HepG2 (cell line): Measurements from ENCODE around the gene FITM1. TPM values are rescaled to one million over a fixed set of nuclear protein-coding genes. Genes with fewer than 3 reads are reported as not detected.

Experiments used
- AGO2 ChIP-seq: fragments of 200-400 bp; formaldehyde crosslinking; optimal IDR thresholded peaks from 2 replicates; pipeline ENCODE3; 2017; ENCODE audit warnings: mild to moderate bottlenecking, low read depth, low read length, moderate library complexity
- EP300 ChIP-seq, 3 experiments: sonication (generic) in 1 of 3; formaldehyde crosslinking in 1 of 3; IDR thresholded peaks; 2 replicates each; pipeline versions ENCODE4 v1.5.1 to v1.6.1; 2011 to 2020; ENCODE audit warnings: low read depth in 2 of 3, low read length in 2 of 3, borderline replicate concordance in 1 of 3, improper control_type of control experiment in 1 of 3, mild to moderate bottlenecking in 1 of 3, missing genetic modification reagents in 1 of 3, moderate library complexity in 1 of 3
- FOSL1 ChIP-seq: sonication (generic); formaldehyde crosslinking; IDR thresholded peaks from 2 replicates; pipeline ENCODE4 v1.9.0; 2021; ENCODE audit warnings: missing genetic modification reagents, borderline replicate concordance
- FOXP1 ChIP-seq, 2 experiments: fragments of 450-650 bp in 1 of 2; IDR thresholded peaks; 2 replicates each; pipeline ENCODE4 v1.6.1; 2017 to 2018; ENCODE audit warnings: antibody characterized with exemption in 1 of 2
- IKZF1 ChIP-seq: fragments of 450-650 bp; IDR thresholded peaks from 2 replicates; pipeline ENCODE4 v1.7.1; 2016
- KAT2B ChIP-seq: fragments of 150-350 bp; IDR thresholded peaks from 2 replicates; pipeline ENCODE4 v1.6.1; 2014; ENCODE audit warnings: low read depth, low read length, borderline replicate concordance
- NAIF1 ChIP-seq: sonication (generic); formaldehyde crosslinking; IDR thresholded peaks from 2 replicates; pipeline ENCODE4 v1.5.0; 2020; ENCODE audit warnings: mild to moderate bottlenecking, missing genetic modification reagents, borderline replicate concordance
- PHF20 ChIP-seq: sonication (generic); formaldehyde crosslinking; IDR thresholded peaks from 2 replicates; pipeline ENCODE4 v1.5.0; 2020; ENCODE audit warnings: mild to moderate bottlenecking, missing genetic modification reagents
- RBM39 ChIP-seq: fragments of 200-400 bp; formaldehyde crosslinking; IDR thresholded peaks from one replicate; pipeline ENCODE4 v1.6.1; 2018; ENCODE audit warnings: antibody characterized with exemption, mild to moderate bottlenecking, low read depth, low read length; ENCODE audit not compliant: poor library complexity, severe bottlenecking
- RFXANK ChIP-seq: IDR thresholded peaks from 2 replicates; pipeline ENCODE4 v1.6.1; 2016
- ZNF263 ChIP-seq: sonication (generic); formaldehyde crosslinking; IDR thresholded peaks from 2 replicates; pipeline ENCODE4 v1.4.0; 2020; ENCODE audit warnings: missing genetic modification reagents
- ZNF619 ChIP-seq: sonication (generic); formaldehyde crosslinking; IDR thresholded peaks from 2 replicates; pipeline ENCODE4 v1.4.0; 2020; ENCODE audit warnings: mild to moderate bottlenecking, missing genetic modification reagents
- polyA plus RNA-seq, 8 experiments: library from polyadenylated mRNA; depleted of rRNA in 3 of 8; stranded (reverse) in 7 of 8; unstranded in 1 of 8; fragments of >200 nt; fragmentation: Illumina TruSeq in 4 of 8; extraction: Trizol in 4 of 8; gene quantifications; 2 replicates each; pipeline versions ENCODE4 v1.2.1 to v1.2.3, GENCODE V29; 2011 to 2016; ENCODE audit warnings: low read depth in 4 of 8, missing spikeins in 1 of 8, mixed read lengths in 1 of 8; ENCODE audit not compliant: insufficient read depth in 1 of 8
- total RNA-seq, 5 experiments: library from RNA; depleted of rRNA; stranded (reverse); fragments of >200 nt; fragmentation: Illumina TruSeq; extraction: Trizol; gene quantifications; 2 replicates each; pipeline ENCODE4 v1.2.3, GENCODE V29; 2016; ENCODE audit warnings: low read depth in 1 of 5
- TF ChIP-seq, protein P1 (sequence below): sonication (generic); formaldehyde crosslinking; IDR thresholded peaks from 2 replicates; pipeline ENCODE4 v1.4.0; 2020; ENCODE audit warnings: missing genetic modification reagents
- TF ChIP-seq, protein P2 (sequence below): sonication (generic); formaldehyde crosslinking; IDR thresholded peaks from 2 replicates; pipeline ENCODE4 v1.9.0; 2022; ENCODE audit warnings: low read depth, missing genetic modification reagents
- TF ChIP-seq, protein P3 (sequence below): sonication (generic); formaldehyde crosslinking; IDR thresholded peaks from 2 replicates; pipeline ENCODE4 v1.4.0; 2020; ENCODE audit warnings: missing genetic modification reagents, mild to moderate bottlenecking, borderline replicate concordance
- TF ChIP-seq, protein P4 (sequence below): sonication (generic); formaldehyde crosslinking; IDR thresholded peaks from 2 replicates; pipeline ENCODE4 v1.5.0; 2020; ENCODE audit warnings: missing genetic modification reagents
- TF ChIP-seq, protein P5 (sequence below): sonication (generic); formaldehyde crosslinking; IDR thresholded peaks from 2 replicates; pipeline ENCODE4 v1.4.0; 2020; ENCODE audit warnings: low read depth, missing genetic modification reagents

FITM1 gene
- total and polyA plus RNA-seq, 2 of the 13 experiments (the other 11 are each of a cell fraction or from before 2014, with no cell fraction given) = 2.7 to 5.8 TPM

DNA sequence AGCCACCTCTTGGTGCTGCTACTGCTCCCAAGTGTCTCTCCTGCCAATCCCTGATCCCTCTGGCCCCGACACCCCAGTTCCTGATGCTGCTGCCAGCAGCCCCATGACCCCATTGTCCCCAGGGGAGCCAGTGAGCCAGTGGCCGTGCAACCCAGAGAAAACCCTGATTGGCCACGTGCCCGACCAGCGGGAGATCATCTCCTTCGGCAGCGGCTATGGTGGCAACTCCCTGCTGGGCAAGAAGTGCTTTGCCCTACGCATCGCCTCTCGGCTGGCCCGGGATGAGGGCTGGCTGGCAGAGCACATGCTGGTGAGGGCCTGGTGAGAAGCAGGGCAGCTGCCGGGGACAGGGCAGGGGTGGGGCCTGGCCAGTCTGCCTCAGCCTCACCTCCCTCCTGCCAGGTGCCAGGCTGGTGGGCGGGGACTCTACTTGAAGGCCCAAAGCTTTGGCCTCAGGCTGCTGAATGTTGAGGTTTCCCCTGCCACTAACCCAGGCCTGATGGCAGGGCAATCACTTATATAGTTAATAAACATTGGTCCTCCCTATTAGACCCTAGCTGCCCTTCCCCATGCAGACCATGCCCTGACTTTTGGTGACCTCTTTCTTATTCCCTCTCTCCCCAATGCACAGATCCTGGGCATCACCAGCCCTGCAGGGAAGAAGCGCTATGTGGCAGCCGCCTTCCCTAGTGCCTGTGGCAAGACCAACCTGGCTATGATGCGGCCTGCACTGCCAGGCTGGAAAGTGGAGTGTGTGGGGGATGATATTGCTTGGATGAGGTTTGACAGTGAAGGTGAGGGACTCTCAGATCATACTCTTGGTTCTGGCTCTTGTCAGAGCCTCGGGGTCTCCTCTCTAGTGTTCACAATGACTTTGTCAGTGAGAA is 31.3 kb upstream of the FITM1 start (continued):
- TF ChIP-seq NAIF1 (no peak), IKZF1 (no peak), EP300 (IDR thresholded peaks at IDR 0.05; ENCODE audit: low read depth in 2 of 2, low read length in 2 of 2) (no peak), EP300 (CRISPR knock-in tag; IDR thresholded peaks at IDR 0.05; ENCODE audit: borderline replicate concordance) (no peak), PHF20 (no peak), FOSL1 (CRISPR knock-in tag) (no peak), KAT2B (no peak), RFXANK (CRISPR knock-in tag) (no peak), ZNF263 (CRISPR knock-in tag) (no peak), ZNF619 (CRISPR knock-in tag) (0 out of 2 replicates have a peak, but pooled peaks have one; percentile 8), FOXP1 (IDR thresholded peaks at IDR 0.05) (no peak), FOXP1 (CRISPR knock-in tag; IDR thresholded peaks at IDR 0.05) (no peak), RBM39 (peak; percentile 75), AGO2 (peak; percentile 93)
- TF ChIP-seq, protein P1, sequence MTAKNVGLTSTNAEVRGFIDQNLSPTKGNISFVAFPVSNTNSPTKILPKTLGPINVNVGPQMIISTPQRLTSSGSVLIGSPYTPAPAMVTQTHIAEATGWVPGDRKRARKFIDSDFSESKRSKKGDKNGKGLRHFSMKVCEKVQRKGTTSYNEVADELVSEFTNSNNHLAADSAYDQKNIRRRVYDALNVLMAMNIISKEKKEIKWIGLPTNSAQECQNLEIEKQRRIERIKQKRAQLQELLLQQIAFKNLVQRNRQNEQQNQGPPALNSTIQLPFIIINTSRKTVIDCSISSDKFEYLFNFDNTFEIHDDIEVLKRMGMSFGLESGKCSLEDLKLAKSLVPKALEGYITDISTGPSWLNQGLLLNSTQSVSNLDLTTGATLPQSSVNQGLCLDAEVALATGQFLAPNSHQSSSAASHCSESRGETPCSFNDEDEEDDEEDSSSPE (CRISPR knock-in tag) = no peak
- TF ChIP-seq, protein P2, sequence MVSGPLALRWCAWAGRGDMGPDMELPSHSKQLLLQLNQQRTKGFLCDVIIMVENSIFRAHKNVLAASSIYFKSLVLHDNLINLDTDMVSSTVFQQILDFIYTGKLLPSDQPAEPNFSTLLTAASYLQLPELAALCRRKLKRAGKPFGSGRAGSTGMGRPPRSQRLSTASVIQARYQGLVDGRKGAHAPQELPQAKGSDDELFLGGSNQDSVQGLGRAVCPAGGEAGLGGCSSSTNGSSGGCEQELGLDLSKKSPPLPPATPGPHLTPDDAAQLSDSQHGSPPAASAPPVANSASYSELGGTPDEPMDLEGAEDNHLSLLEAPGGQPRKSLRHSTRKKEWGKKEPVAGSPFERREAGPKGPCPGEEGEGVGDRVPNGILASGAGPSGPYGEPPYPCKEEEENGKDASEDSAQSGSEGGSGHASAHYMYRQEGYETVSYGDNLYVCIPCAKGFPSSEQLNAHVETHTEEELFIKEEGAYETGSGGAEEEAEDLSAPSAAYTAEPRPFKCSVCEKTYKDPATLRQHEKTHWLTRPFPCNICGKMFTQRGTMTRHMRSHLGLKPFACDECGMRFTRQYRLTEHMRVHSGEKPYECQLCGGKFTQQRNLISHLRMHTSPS (CRISPR knock-in tag) = no peak
- TF ChIP-seq, protein P3, sequence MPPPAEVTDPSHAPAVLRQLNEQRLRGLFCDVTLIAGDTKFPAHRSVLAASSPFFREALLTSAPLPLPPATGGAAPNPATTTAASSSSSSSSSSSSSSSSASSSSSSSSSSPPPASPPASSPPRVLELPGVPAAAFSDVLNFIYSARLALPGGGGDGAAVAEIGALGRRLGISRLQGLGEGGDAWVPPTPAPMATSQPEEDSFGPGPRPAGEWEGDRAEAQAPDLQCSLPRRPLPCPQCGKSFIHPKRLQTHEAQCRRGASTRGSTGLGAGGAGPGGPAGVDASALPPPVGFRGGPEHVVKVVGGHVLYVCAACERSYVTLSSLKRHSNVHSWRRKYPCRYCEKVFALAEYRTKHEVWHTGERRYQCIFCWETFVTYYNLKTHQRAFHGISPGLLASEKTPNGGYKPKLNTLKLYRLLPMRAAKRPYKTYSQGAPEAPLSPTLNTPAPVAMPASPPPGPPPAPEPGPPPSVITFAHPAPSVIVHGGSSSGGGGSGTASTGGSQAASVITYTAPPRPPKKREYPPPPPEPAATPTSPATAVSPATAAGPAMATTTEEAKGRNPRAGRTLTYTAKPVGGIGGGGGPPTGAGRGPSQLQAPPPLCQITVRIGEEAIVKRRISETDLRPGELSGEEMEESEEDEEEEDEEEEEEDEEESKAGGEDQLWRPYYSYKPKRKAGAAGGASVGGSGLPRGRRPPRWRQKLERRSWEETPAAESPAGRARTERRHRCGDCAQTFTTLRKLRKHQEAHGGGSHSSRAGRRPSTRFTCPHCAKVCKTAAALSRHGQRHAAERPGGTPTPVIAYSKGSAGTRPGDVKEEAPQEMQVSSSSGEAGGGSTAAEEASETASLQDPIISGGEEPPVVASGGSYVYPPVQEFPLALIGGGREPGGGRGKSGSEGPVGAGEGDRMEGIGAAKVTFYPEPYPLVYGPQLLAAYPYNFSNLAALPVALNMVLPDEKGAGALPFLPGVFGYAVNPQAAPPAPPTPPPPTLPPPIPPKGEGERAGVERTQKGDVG (CRISPR knock-in tag) = 0 out of 2 replicates have a peak, but pooled peaks have one; percentile 5
- TF ChIP-seq, protein P4, sequence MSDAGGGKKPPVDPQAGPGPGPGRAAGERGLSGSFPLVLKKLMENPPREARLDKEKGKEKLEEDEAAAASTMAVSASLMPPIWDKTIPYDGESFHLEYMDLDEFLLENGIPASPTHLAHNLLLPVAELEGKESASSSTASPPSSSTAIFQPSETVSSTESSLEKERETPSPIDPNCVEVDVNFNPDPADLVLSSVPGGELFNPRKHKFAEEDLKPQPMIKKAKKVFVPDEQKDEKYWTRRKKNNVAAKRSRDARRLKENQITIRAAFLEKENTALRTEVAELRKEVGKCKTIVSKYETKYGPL = no peak; the same call in 1 of the 2 replicates
- TF ChIP-seq, protein P5, sequence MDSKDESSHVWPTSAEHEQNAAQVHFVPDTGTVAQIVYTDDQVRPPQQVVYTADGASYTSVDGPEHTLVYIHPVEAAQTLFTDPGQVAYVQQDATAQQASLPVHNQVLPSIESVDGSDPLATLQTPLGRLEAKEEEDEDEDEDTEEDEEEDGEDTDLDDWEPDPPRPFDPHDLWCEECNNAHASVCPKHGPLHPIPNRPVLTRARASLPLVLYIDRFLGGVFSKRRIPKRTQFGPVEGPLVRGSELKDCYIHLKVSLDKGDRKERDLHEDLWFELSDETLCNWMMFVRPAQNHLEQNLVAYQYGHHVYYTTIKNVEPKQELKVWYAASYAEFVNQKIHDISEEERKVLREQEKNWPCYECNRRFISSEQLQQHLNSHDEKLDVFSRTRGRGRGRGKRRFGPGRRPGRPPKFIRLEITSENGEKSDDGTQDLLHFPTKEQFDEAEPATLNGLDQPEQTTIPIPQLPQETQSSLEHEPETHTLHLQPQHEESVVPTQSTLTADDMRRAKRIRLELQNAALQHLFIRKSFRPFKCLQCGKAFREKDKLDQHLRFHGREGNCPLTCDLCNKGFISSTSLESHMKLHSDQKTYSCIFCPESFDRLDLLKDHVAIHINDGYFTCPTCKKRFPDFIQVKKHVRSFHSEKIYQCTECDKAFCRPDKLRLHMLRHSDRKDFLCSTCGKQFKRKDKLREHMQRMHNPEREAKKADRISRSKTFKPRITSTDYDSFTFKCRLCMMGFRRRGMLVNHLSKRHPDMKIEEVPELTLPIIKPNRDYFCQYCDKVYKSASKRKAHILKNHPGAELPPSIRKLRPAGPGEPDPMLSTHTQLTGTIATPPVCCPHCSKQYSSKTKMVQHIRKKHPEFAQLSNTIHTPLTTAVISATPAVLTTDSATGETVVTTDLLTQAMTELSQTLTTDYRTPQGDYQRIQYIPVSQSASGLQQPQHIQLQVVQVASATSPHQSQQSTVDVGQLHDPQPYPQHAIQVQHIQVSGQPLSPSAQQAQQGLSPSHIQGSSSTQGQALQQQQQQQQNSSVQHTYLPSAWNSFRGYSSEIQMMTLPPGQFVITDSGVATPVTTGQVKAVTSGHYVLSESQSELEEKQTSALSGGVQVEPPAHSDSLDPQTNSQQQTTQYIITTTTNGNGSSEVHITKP (CRISPR knock-in tag) = 0 out of 2 replicates have a peak, but pooled peaks have one; percentile 20
